Right kidney (tissue), 1 donor: ENCODE results near the gene PIM2.

Source experiments
- DNase-seq: peaks from one replicate; pipeline ENCODE4 v3.0.0-alpha.2; 2016

PIM2 gene

GRCh38 chrX:48936429-48937053 is 17.7 kb upstream of the PIM2 start:
- DNase-seq: no peak

GRCh38 chrX:48935301-48935670 is 16.5 kb upstream of the PIM2 start:
- DNase-seq: no peak

- DNase-seq: no peak
Observed at GRCh38 chrX:48934581-48935300, 15.9 kb upstream of the PIM2 start.

- DNase-seq: no peak
Observed at GRCh38 chrX:48933757-48934156, 14.9 kb upstream of the PIM2 start.

GRCh38 chrX:48927736-48928382 is 9.0 kb upstream of the PIM2 start:
- no peak for DNase-seq

GRCh38 chrX:48927123-48927522 is 8.3 kb upstream of the PIM2 start:
- no peak for DNase-seq

- DNase-seq: no peak
Observed at GRCh38 chrX:48924270-48924669, 5.4 kb upstream of the PIM2 start.

- no peak for DNase-seq
Observed at GRCh38 chrX:48923771-48924170, 4.9 kb upstream of the PIM2 start.

- DNase-seq: no peak
Observed at GRCh38 chrX:48920718-48921104, 1.9 kb upstream of the PIM2 start.

GRCh38 chrX:48919947-48920717 is 1.3 kb upstream of the PIM2 start:
- no peak for DNase-seq

- DNase-seq: no peak
Observed at GRCh38 chrX:48919360-48919841, 577 bp upstream of the PIM2 start.

GRCh38 chrX:48918301-48918642 is 552 bp downstream of the PIM2 start:
- no peak for DNase-seq

GRCh38 chrX:48917139-48918001 is 1.5 kb downstream of the PIM2 start:
- DNase-seq: peak; percentile 80

GRCh38 chrX:48914593-48915493 is 4.0 kb downstream of the PIM2 start:
- DNase-seq: no peak

GRCh38 chrX:48913605-48914366 is 5.0 kb downstream of the PIM2 start:
- no peak for DNase-seq

- DNase-seq: peak; percentile 84
Observed at GRCh38 chrX:48911412-48912182, 7.2 kb downstream of the PIM2 start, which contains the start of gene SLC35A2. Gene SLC35A2 (minus strand): TSS chrX:48911646. CDS start chrX:48911636, 10 bp downstream.

GRCh38 chrX:48910926-48911411 is 7.9 kb downstream of the PIM2 start:
- DNase-seq: no peak

- DNase-seq: no peak
Observed at GRCh38 chrX:48909703-48910294, 9.0 kb downstream of the PIM2 start.

GRCh38 chrX:48908600-48908999 is 10.2 kb downstream of the PIM2 start:
- no peak for DNase-seq
